ENCODE data around the gene CLSTN1. TPM values are rescaled to one million over a fixed set of nuclear protein-coding genes. Genes with fewer than 3 reads are reported as not detected.

CLSTN1 gene
- total and polyA plus RNA-seq, 10 of the 15 experiments (the other 5 are each of a cell fraction or from before 2014, with no cell fraction given): 2.7 to 64.4 (median 23.2) TPM

- ChIA-PET SMC1A (ENCODE audit: uncharacterized antibody, unreplicated experiment) (no interaction called here), RAD21 (ENCODE audit: unreplicated experiment) (interaction anchor here (0.9 kb wide), 1 partner anchor 49 kb away, joined by 4 read pairs; no protein-coding TSS in a partner anchor), CTCF (interaction anchor here (0.8 kb wide), 1 partner anchor 51 kb away, joined by 3 read pairs; no protein-coding TSS in a partner anchor), POLR2A (no interaction called here)
- intact Hi-C loops (cut with micrococcal nuclease; ENCODE audit: unreplicated experiment): no loop called here
- no peaks in the 10 kb centered on the region for H3K9me3 ChIP-seq (replicated peaks; ENCODE audit: control insufficient read depth, insufficient read depth, low read length)
- H3K4me2 ChIP-seq (ENCODE audit: control insufficient read depth, insufficient read depth): no peak overlapping the region
- in situ Hi-C loops (cut with MboI): no loop called here
- H3K4me3 ChIP-seq: no peak overlapping the region
- WGBS (ENCODE audit: insufficient coverage, insufficient replicate concordance, low lambda C conversion rate, missing lambda C conversion rate): 15% methylated on average over 3 of the region's 3 CpGs
- no peaks in the 10 kb centered on the region for H3K27me3 ChIP-seq (replicated peaks in 1 of 2; ENCODE audit: control insufficient read depth in 2 of 2, insufficient read depth in 2 of 2, low read length in 1 of 2)
- FAIRE-seq: no peak
- H3K27ac ChIP-seq (ENCODE audit: control insufficient read depth, insufficient read depth): no peak overlapping the region
- TF ChIP-seq PML (IDR thresholded peaks at IDR 0.05; ENCODE audit: low read length) (no peak), RELB (IDR thresholded peaks at IDR 0.05; ENCODE audit: low read depth) (no peak), ATF3 (IDR thresholded peaks at IDR 0.05; ENCODE audit: borderline replicate concordance, extremely low read depth, low read depth, low read length) (no peak), MYB (IDR thresholded peaks at IDR 0.05; ENCODE audit: borderline replicate concordance, low read depth, low read length) (no peak), NRF1 (conservative IDR thresholded peaks at IDR 0.05; ENCODE audit: low read depth, low read length) (no peak), POLR2AphosphoS2 (IDR thresholded peaks at IDR 0.05; ENCODE audit: low read depth, low read length) (no peak), PAX8 (IDR thresholded peaks at IDR 0.05) (no peak), MEF2B (IDR thresholded peaks at IDR 0.05; ENCODE audit: partially characterized antibody, poor library complexity, severe bottlenecking) (no peak), SMC3 (IDR thresholded peaks at IDR 0.05; ENCODE audit: borderline replicate concordance, low read length) (no peak), TBL1XR1 (IDR thresholded peaks at IDR 0.05; ENCODE audit: low read depth, low read length) (no peak), RFX5 (IDR thresholded peaks at IDR 0.05; ENCODE audit: low read depth, low read length) (no peak), DPF2 (IDR thresholded peaks at IDR 0.05) (no peak), SMAD1 (IDR thresholded peaks at IDR 0.05; ENCODE audit: low read depth, partially characterized antibody) (no peak), BCLAF1 (IDR thresholded peaks at IDR 0.05) (no peak), ZNF24 (IDR thresholded peaks at IDR 0.05) (no peak), ZBTB11 (CRISPR knock-in tag; IDR thresholded peaks at IDR 0.05) (no peak)
- H3K79me2 ChIP-seq (ENCODE audit: control insufficient read depth, insufficient read depth, low read length): no peaks in the 10 kb centered on the region
- no peak overlapping the region for H2AFZ ChIP-seq (ENCODE audit: control insufficient read depth, low read depth, low read length)
- no peaks in the 10 kb centered on the region for H4K20me1 ChIP-seq (ENCODE audit: control insufficient read depth, insufficient read depth)
- BruUV-seq (replicated peaks): no TSS peak
- no peak for DNase-seq (ENCODE audit: low read depth, low spot score)
- no peak for ATAC-seq
- H3K9ac ChIP-seq (ENCODE audit: control insufficient read depth, insufficient read depth, low read length): no peak overlapping the region
- no peaks in the 10 kb centered on the region for H3K36me3 ChIP-seq (ENCODE audit: control insufficient read depth in 2 of 2, insufficient read depth in 2 of 2, low read length in 1 of 2)
- H3K4me1 ChIP-seq (ENCODE audit: control insufficient read depth, insufficient read depth, low read length): no peaks in the 10 kb centered on the region
These were observed 9.9 kb upstream of the CLSTN1 start for GRCh38 chr1:9833632-9834031.
